BE2C (cell line): ENCODE results near the gene MT3.
"Not testable (repeated sequence)": the region's sequence is repeated elsewhere in the genome, so short reads cannot be mapped to it uniquely, and the experiment has no call there.

Source experiments
- DNase-seq: peaks from one replicate; pipeline ENCODE4 v3.0.0-alpha.2; 2020
- H3K27me3 ChIP-seq: fragments of 250-450 bp; sonication (Bioruptor Pico); 2 replicates; pipeline ENCODE4 v1.5.1; 2020; ENCODE audit warnings: mild to moderate bottlenecking
- H3K36me3 ChIP-seq: fragments of 250-450 bp; sonication (Bioruptor Pico); 2 replicates; pipeline ENCODE4 v1.5.1; 2020; ENCODE audit warnings: mild to moderate bottlenecking
- H3K4me1 ChIP-seq: fragments of 250-450 bp; sonication (Bioruptor Pico); 2 replicates; pipeline ENCODE4 v1.5.1; 2020
- H3K4me3 ChIP-seq: 2 replicates; pipeline ENCODE4 v1.5.1; 2011; ENCODE audit warnings: low read depth, low read length
- H3K9me3 ChIP-seq: fragments of 250-450 bp; sonication (Bioruptor Pico); 2 replicates; pipeline ENCODE4 v1.5.1; 2020
- CTCF ChIP-seq: IDR thresholded peaks from 2 replicates; pipeline ENCODE4 v1.5.1; 2012; ENCODE audit warnings: mild to moderate bottlenecking, low read depth, low read length

The MT3 gene

GRCh38 chr16:56616608-56617211 lies 27.4 kb downstream of the MT3 start:
- no peak for TF ChIP-seq CTCF
- H3K9me3 ChIP-seq = no peaks in the 10 kb centered on the region
- no peaks in the 10 kb centered on the region for H3K27me3 ChIP-seq
- H3K4me3 ChIP-seq = no peak overlapping the region
- no peaks in the 10 kb centered on the region for H3K4me1 ChIP-seq
- DNase-seq = no peak
- no peaks in the 10 kb centered on the region for H3K36me3 ChIP-seq

- TF ChIP-seq CTCF = no peak
- Histone ChIP-seq H3K9me3 (no peaks in the 10 kb centered on the region), H3K4me3 (no peak overlapping the region), H3K4me1 (no peaks in the 10 kb centered on the region), H3K36me3 (no peaks in the 10 kb centered on the region), H3K27me3 (no peaks in the 10 kb centered on the region)
- no peak for DNase-seq
These were observed 28.1 kb downstream of the MT3 start for GRCh38 chr16:56617212-56618085.

GRCh38 chr16:56618138-56618537 lies 28.8 kb downstream of the MT3 start:
- no peaks in the 10 kb centered on the region for H3K9me3 ChIP-seq
- no peak for TF ChIP-seq CTCF
- no peaks in the 10 kb centered on the region for H3K27me3 ChIP-seq
- no peaks in the 10 kb centered on the region for H3K4me1 ChIP-seq
- H3K4me3 ChIP-seq = no peak overlapping the region
- no peak for DNase-seq
- H3K36me3 ChIP-seq = no peaks in the 10 kb centered on the region

GRCh38 chr16:56620339-56620897 lies 31.1 kb downstream of the MT3 start:
- no peak overlapping the region for H3K4me3 ChIP-seq
- H3K4me1 ChIP-seq = no peaks in the 10 kb centered on the region
- no peaks in the 10 kb centered on the region for H3K36me3 ChIP-seq
- peaks cover 4% of the 10 kb centered on the region for H3K27me3 ChIP-seq
- H3K9me3 ChIP-seq = no peaks in the 10 kb centered on the region
- TF ChIP-seq CTCF = no peak
- no peak for DNase-seq

GRCh38 chr16:56621665-56622445 lies 32.5 kb downstream of the MT3 start:
- H3K36me3 ChIP-seq, DNase-seq: not testable (repeated sequence)
- peaks cover 12% of the 10 kb centered on the region for H3K27me3 ChIP-seq

GRCh38 chr16:56623184-56623583 lies 33.9 kb downstream of the MT3 start:
- DNase-seq, H3K9me3 ChIP-seq, H3K4me3 ChIP-seq, H3K4me1 ChIP-seq, H3K36me3 ChIP-seq: not testable (repeated sequence)
- H3K27me3 ChIP-seq = peaks cover 12% of the 10 kb centered on the region

More at GRCh38 chr16:56621665-56622445, 32.5 kb downstream of the MT3 start:
- not testable (repeated sequence) for H3K9me3 ChIP-seq, H3K4me1 ChIP-seq, H3K4me3 ChIP-seq
